Activated naive CD8-positive, alpha-beta T cell treated with anti-CD3 and anti-CD28 coated beads, Interleukin-2, amount 10 ng/mL, durations not matched to agents 7 days and 5 days (primary cell): ENCODE data around the gene MGAT4D. TPM values are rescaled to one million over a fixed set of nuclear protein-coding genes. Genes with fewer than 3 reads are reported as not detected.
"Not testable (repeated sequence)": the region's sequence is repeated elsewhere in the genome, so short reads cannot be mapped to it uniquely, and the experiment has no call there.

Experiments
- ATAC-seq: fragments of 150-1000 bp; cut with Tn5 transposase; one replicate; pipeline ENCODE4 v1.10.0; 2021; ENCODE audit warnings: low read depth, moderate library complexity
- POLR2A ChIA-PET: fragments of 350-600 bp; sonication (Branson Sonifier 250); formaldehyde crosslinking; loops from one replicate; lab custom pipeline; 2021; ENCODE audit warnings: antibody characterized with exemption; lab: Charles Lee
- DNase-seq: peaks from one replicate; pipeline ENCODE4 v3.0.0; 2021
- H3K27ac Mint-ChIP-seq: one replicate; pipeline ENCODE4 v1.8.0; 2022; ENCODE audit warnings: mild to moderate bottlenecking, mixed read lengths
- H3K27me3 Mint-ChIP-seq: one replicate; pipeline ENCODE4 v1.8.0; 2022; ENCODE audit warnings: mild to moderate bottlenecking, moderate library complexity, mixed read lengths
- H3K36me3 Mint-ChIP-seq: one replicate; pipeline ENCODE4 v1.8.0; 2021; ENCODE audit warnings: mild to moderate bottlenecking, mixed read lengths
- H3K4me1 Mint-ChIP-seq: one replicate; pipeline ENCODE4 v1.8.0; 2021; ENCODE audit warnings: mixed read lengths
- H3K4me3 Mint-ChIP-seq: one replicate; pipeline ENCODE4 v1.8.0; 2022; ENCODE audit warnings: mild to moderate bottlenecking, moderate library complexity, mixed read lengths
- H3K9me3 Mint-ChIP-seq: one replicate; pipeline ENCODE4 v1.8.0; 2021; ENCODE audit warnings: mixed read lengths
- total RNA-seq, 2 experiments: library from RNA; stranded (reverse); gene quantifications; one replicate each; pipeline ENCODE4 v1.2.3, GENCODE V29; 2021

The MGAT4D gene
- total RNA-seq: not detected

DNA sequence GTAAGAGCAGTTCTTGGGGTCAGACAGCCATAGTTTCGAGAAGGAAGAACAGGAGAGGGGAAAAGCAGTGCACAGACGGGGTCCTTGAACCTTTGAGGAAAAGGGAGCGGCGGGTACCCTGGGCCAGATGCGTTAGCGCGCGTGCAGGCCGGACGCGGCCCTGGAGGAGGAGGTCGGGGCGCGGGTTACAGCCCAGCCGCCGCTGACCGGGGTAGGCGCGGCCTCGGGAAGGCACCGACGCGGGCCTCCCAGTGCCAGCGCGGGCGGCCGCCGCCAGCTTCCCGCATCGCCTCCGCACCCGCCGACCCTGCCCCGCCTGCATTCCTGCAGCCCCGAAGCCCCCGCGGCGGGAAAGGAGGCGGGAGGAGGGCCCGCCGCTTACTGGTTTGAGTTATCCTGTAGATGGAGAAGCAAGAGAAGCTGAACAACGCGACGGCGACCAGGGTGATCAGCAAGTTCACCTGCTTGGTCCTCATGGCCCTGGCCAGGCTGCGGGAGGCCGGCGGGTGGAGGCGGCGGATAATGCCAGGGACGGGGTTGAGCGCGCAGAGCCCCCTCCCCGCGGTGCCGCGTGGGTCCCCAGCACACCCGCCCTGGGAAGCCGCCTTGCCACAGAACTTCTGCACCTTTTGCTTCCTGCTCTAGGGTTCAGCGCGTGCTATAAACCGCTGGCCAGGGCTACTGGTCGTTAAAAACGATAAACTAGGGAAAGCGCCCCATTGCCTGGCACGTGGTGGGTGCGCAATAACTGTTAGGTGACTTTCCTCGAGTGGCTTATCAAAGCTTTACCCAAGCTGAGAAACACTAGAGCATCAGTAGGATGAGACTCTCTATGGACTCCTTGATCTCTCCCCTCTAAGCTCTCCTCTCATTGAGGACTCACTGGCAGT lies at the start of gene MGAT4D:
Gene MGAT4D (minus strand): TSS at position 547 of the 890 bp plus-strand sequence. CDS start 71 bp downstream, at position 476.
- no peak for ATAC-seq
- H3K27me3 Mint-ChIP-seq: peaks cover 73% of the 10 kb centered on the region
- no peaks in the 10 kb centered on the region for H3K9me3 Mint-ChIP-seq
- no peak within 1 kb of the TSS for H3K27ac Mint-ChIP-seq
- POLR2A ChIA-PET: no interaction called here
- H3K4me3 Mint-ChIP-seq: peak within 1 kb of the TSS; percentile 54
- DNase-seq: peak; percentile 31
- H3K4me1 Mint-ChIP-seq: peaks cover 3% of the 10 kb centered on the region
- no peaks in the 10 kb centered on the region for H3K36me3 Mint-ChIP-seq

DNA sequence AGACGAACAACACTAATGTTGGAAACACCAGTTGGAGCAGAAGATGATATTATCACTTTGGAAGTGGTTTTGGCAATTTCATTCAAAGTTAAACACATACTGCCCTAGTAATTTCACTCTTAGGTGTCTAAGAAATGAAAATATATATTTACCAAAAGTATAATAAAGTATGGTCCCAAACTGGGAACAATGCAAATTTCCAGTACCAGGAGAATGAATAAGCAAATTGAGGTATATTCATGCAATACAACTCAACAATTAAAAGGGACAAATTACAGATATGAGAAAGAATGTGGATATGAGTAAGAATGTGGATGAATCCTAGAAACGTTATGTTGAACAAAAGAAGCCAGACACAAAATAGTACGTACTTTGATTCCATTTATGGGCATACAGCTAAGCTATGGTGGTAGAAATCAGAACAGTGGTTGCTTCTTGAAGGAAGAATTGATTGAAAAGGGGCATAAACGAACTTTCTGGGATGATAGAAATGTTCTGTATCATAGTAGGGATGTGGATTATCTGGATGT lies 35.9 kb upstream of the MGAT4D start:
- H3K9me3 Mint-ChIP-seq: no peaks in the 10 kb centered on the region
- H3K4me1 Mint-ChIP-seq: peaks cover 4% of the 10 kb centered on the region
- ATAC-seq: no peak
- H3K27ac Mint-ChIP-seq: no peak overlapping the region
- POLR2A ChIA-PET: no interaction called here
- DNase-seq: no peak
- H3K27me3 Mint-ChIP-seq: no peaks in the 10 kb centered on the region
- H3K4me3 Mint-ChIP-seq: no peak overlapping the region
- peaks cover 5% of the 10 kb centered on the region for H3K36me3 Mint-ChIP-seq

DNA sequence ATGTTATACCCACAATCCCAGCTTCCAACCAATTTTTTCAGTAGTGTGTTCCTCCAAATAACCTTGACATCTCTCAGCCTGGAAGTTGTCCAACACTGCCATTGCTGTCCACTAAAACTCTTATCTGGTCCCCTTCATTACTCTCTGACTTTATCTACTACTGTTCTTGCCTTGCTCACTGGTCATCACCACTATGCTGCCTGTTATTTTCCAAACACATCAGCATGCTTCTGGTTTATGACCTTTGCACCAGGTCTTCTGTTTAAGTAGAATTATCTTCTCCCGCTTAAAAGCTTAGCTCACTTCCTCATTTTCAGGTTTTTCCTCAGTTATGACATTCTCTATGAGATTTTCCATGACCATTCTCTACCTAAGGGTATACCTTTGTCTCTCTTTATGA lies 31.3 kb upstream of the MGAT4D start:
- H3K4me3 Mint-ChIP-seq: no peak overlapping the region

DNA sequence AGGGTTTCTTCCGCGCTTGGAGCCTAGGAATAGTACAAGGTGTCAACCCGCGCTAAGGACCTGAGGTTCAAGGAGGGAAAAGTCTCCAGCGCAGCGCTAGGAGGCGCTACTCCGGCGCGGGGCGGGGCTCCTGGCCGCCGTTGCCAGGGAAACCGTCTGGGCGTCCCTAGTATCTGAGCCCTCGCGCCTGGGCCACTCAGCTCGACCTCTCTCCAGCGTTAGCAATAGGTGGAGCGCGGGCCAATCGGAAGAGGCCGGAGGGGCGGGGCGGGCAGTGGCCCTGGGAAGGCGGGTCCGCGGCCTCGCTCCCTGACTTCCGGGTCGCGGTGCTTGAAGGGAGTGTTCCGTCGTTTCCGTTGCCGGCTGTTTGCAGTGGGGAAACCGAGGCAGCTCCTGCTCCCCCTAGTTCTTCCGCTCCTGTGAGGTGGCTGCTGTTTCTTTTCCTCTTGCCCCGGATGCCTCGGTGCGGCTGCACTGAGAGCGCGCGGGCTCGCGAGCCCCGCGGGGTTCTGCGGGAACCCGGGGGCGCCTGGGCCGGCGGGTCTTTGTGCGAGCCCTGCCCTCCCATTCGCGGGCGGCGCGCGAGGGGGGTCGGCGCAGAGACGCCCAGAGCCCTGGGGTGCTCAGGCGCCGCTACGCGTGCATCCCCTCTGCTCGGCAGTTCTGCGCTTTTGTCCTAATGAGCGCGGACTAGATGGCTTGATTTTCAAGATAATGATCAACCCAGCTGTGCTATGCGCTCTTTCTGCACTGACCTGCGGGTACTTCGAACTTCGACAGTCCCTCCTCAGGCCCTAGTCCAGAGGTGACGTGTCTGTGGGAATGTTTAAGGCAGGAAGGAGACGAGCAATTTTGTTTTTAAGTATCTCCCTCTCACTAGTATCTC lies 26.0 kb upstream of the MGAT4D start, which contains the start of gene ELMOD2:
Gene ELMOD2 (plus strand): TSS at position 312 of the 886 bp plus-strand sequence. CDS start 1,261 bp downstream, outside the sequence.
- H3K27me3 Mint-ChIP-seq: peaks cover 4% of the 10 kb centered on the region
- peak within 1 kb of the TSS; percentile 81 for H3K4me3 Mint-ChIP-seq
- ATAC-seq (peak; percentile 100), DNase-seq (peak; percentile 97)
- peaks cover 12% of the 10 kb centered on the region for H3K4me1 Mint-ChIP-seq
- peak within 1 kb of the TSS; percentile 80 for H3K27ac Mint-ChIP-seq
- POLR2A ChIA-PET: interaction anchor here (0.8 to 1.3 kb wide), 3 partner anchors 11 to 151 kb away, joined by 3 to 14 read pairs (median 8); partner anchors contain the start of gene SCOC
- H3K9me3 Mint-ChIP-seq: no peaks in the 10 kb centered on the region
- peaks cover 14% of the 10 kb centered on the region for H3K36me3 Mint-ChIP-seq

More for the DNA sequence above, 31.3 kb upstream of the MGAT4D start:
- Mint-ChIP-seq H3K27ac (no peak overlapping the region), H3K9me3 (no peaks in the 10 kb centered on the region), H3K36me3 (peaks cover 19% of the 10 kb centered on the region), H3K27me3 (no peaks in the 10 kb centered on the region), H3K4me1 (peaks cover 6% of the 10 kb centered on the region)
- POLR2A ChIA-PET: no interaction called here
- no peak for ATAC-seq
- DNase-seq: no peak

DNA sequence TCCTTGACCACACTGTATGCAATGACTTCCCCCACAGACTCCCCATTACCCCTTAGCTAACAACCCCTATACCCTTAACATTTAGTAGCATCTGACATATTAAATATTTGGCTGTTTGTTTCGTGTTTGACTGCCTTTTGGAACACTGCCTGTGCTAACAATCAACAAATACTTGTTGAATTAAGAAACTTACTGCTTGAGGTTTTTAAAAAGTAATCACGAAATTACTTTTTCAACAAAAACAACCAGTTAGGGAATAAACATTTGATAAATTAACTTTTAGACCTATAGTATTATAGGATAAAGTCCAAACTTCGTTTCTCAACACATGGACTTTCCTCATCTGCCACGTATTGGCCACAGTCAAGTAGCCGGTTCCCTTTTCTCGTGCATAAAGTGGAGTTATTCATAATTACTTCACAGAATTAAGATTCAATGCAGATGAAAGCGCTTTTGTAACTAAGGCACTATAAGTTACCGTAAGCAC lies 25.3 kb upstream of the MGAT4D start:
- Mint-ChIP-seq H3K4me1 (peaks cover 12% of the 10 kb centered on the region), H3K9me3 (no peaks in the 10 kb centered on the region), H3K27me3 (peaks cover 4% of the 10 kb centered on the region), H3K36me3 (peaks cover 12% of the 10 kb centered on the region), H3K27ac (no peak overlapping the region), H3K4me3 (peak overlapping the region; percentile 81)
- no peak for ATAC-seq
- DNase-seq: no peak
- POLR2A ChIA-PET: interaction anchor here (0.8 to 1.3 kb wide), 3 partner anchors 12 to 151 kb away, joined by 3 to 14 read pairs (median 8); partner anchors contain the start of gene SCOC

DNA sequence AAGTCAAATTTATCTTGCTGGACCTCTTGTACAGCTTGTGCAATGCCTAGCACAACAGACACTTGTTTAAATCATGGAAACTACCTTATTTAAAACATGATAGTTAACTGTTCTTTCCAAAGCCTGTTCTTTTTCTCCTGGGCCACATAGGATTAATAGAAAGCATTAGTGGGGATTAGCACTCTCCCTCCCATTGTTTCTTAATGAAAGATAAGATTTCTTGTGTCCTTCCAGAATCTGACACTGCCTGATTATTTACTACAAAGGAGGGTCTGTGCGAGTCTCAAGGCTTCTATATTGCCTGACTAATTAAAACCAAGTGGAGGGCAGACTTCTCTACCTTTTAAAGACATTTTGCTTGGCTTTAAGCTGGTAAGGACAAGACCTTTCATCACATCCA lies 17.3 kb upstream of the MGAT4D start:
- Mint-ChIP-seq H3K4me1 (no peaks in the 10 kb centered on the region), H3K27ac (no peak overlapping the region), H3K27me3 (peaks cover 20% of the 10 kb centered on the region), H3K36me3 (no peaks in the 10 kb centered on the region), H3K4me3 (no peak overlapping the region), H3K9me3 (no peaks in the 10 kb centered on the region)
- POLR2A ChIA-PET: no interaction called here
- ATAC-seq: no peak
- no peak for DNase-seq

DNA sequence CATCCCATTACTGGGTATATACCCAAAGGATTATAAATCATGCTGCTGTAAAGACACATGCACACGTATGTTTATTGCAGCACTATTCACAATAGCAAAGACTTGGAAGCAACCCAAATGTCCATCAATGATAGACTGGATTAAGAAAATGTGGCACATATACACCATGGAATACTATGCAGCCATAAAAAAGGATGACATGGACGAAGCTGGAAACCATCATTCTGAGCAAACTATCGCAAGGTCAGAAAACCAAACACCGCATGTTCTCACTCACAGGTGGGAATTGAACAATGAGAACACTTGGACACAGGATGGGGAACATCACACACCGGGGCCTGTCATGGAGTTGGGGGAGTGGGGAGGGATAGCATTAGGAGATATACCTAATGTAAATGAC lies 15.7 kb upstream of the MGAT4D start:
- H3K36me3 Mint-ChIP-seq, H3K9me3 Mint-ChIP-seq, DNase-seq, ATAC-seq, H3K4me3 Mint-ChIP-seq, POLR2A ChIA-PET, H3K27ac Mint-ChIP-seq, H3K4me1 Mint-ChIP-seq: not testable (repeated sequence)
- H3K27me3 Mint-ChIP-seq: peaks cover 21% of the 10 kb centered on the region

DNA sequence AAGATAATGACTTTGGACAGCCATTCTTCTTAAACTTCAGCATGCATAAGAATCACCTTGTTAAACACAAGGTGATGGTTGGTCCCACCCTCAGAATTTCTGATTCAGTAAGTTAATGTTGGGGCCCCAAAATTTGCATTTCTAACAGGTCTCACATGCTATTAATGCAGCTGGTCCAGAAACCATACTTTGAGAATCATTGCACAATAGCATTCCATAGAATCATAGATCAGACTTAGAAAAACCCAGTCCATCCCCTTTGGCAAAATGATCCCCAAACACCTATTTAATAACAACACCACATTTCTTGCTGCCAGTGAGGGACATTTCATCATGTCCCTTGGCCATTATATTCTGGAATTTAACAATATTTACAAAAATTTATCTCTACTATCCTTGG lies 6.2 kb upstream of the MGAT4D start:
- H3K9me3 Mint-ChIP-seq: no peaks in the 10 kb centered on the region
- no peaks in the 10 kb centered on the region for H3K4me1 Mint-ChIP-seq
- POLR2A ChIA-PET: no interaction called here
- H3K36me3 Mint-ChIP-seq: no peaks in the 10 kb centered on the region
- DNase-seq (no peak), ATAC-seq (no peak)
- peaks cover 48% of the 10 kb centered on the region for H3K27me3 Mint-ChIP-seq
- H3K27ac Mint-ChIP-seq: no peak overlapping the region
- no peak overlapping the region for H3K4me3 Mint-ChIP-seq

DNA sequence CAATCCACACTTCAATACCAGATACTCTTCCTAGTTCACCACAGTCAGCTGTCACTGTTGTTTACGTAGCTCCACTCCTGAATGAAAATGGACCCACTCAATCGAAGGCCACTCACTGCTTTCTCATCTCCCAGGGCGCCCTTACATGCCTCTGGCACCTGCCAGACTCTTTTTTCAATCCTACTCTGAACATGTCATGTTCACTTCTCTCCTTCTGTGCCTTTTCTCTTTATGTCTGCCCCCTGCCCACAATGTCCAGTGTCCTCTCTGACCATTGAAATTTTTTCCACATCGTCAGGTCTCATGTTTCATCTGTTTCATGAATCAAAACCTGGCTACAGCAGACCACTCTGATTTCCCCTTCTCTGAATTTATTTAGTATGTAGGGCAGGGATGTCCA lies 1.3 kb upstream of the MGAT4D start:
- no peaks in the 10 kb centered on the region for H3K9me3 Mint-ChIP-seq
- no peak overlapping the region for H3K4me3 Mint-ChIP-seq
- no peak overlapping the region for H3K27ac Mint-ChIP-seq
- no peak for ATAC-seq
- H3K4me1 Mint-ChIP-seq: peaks cover 3% of the 10 kb centered on the region
- H3K27me3 Mint-ChIP-seq: peaks cover 77% of the 10 kb centered on the region
- H3K36me3 Mint-ChIP-seq: no peaks in the 10 kb centered on the region
- POLR2A ChIA-PET: no interaction called here
- DNase-seq: no peak

DNA sequence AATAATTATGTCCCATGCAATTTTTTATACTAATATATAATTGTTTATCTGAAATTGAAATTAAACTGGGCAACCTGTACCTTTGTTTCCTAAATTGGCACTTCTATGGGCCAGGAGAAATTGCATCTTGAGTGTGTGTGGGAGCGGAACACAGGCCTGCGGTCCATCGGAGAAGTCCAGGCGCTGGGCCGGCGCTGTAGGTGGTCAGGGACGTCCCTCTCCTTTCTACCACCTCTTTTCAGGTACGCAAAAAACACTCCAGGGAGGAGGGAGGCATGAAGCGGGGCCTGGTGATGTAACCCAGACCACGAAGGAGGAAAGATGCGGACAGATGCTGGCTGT lies 717 bp downstream of the MGAT4D start:
- ATAC-seq (no peak), DNase-seq (no peak)
- Mint-ChIP-seq H3K27me3 (peaks cover 67% of the 10 kb centered on the region), H3K9me3 (no peaks in the 10 kb centered on the region), H3K4me3 (peak overlapping the region; percentile 54), H3K27ac (no peak overlapping the region), H3K36me3 (no peaks in the 10 kb centered on the region), H3K4me1 (peaks cover 3% of the 10 kb centered on the region)
- POLR2A ChIA-PET: no interaction called here

DNA sequence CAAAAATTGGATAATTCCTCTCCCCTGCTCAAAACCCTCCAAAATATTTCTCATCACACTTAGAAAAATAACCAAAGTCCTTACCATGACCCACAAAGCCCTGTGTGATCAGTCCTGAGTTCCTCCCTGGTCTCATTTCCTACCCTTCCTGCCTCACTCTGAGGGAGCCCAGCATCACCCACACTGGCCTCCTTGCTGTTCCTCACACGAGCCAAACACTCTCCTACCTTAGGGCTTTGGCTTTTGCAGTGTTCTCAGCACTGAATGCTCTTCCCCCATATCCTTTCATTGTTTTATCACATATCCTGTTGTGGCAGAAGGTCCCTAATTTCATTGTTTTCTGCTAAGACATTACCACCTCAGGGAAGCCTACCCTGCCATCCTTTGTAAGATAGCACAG lies 12.2 kb downstream of the MGAT4D start:
- H3K27me3 Mint-ChIP-seq: peaks cover 10% of the 10 kb centered on the region
- no peak for ATAC-seq
- no peak overlapping the region for H3K4me3 Mint-ChIP-seq
- no peak for DNase-seq
- POLR2A ChIA-PET: no interaction called here
- H3K36me3 Mint-ChIP-seq: no peaks in the 10 kb centered on the region
- H3K9me3 Mint-ChIP-seq: peaks cover 7% of the 10 kb centered on the region
- H3K4me1 Mint-ChIP-seq: no peaks in the 10 kb centered on the region
- no peak overlapping the region for H3K27ac Mint-ChIP-seq

DNA sequence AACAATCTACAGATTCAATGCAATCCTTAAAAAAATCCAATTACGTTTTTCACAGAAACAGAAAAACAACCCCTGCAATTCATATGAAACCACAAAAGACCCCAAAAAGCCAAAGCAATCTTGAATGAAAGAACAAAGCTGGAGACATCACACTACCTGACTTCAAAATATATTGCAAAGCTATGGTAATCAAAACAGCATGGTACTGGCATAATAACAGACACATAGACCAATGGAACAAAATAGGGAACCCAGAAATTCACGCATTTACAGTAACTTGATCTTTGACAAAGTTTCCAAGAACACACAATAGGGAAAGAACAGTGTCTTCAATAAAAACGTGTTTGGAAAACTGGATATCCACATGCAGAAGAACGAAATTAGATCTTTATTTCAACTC lies 14.6 kb downstream of the MGAT4D start:
- no peaks in the 10 kb centered on the region for H3K4me1 Mint-ChIP-seq
- ATAC-seq (no peak), DNase-seq (no peak)

DNA sequence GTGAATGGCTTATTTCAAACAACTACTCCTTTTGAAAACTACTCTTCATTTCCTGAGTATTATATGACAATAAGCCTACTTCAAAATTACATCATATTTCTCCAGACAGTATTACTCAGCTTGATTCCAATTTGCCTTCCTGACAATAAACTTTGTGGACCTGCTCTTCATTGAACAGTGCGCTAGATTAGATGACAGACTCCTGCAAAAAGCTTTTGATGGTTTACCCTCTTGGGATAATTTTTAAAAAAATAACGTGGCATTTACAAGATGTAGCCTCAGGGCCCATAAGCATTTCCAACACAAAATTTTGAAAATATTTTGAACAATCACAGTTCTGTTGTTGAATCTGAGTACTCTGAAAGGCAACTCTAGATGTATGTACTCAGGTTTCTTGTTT lies 25.9 kb downstream of the MGAT4D start:
- Mint-ChIP-seq H3K4me1 (peaks cover 2% of the 10 kb centered on the region), H3K27ac (no peak overlapping the region), H3K4me3 (no peak overlapping the region), H3K36me3 (no peaks in the 10 kb centered on the region), H3K27me3 (peaks cover 20% of the 10 kb centered on the region), H3K9me3 (no peaks in the 10 kb centered on the region)
- POLR2A ChIA-PET: no interaction called here
- DNase-seq (no peak), ATAC-seq (no peak)

More for the DNA sequence above, 14.6 kb downstream of the MGAT4D start:
- H3K27ac Mint-ChIP-seq: no peak overlapping the region
- POLR2A ChIA-PET: no interaction called here
- no peak overlapping the region for H3K4me3 Mint-ChIP-seq
- H3K9me3 Mint-ChIP-seq: peaks cover 7% of the 10 kb centered on the region
- peaks cover 9% of the 10 kb centered on the region for H3K27me3 Mint-ChIP-seq
- H3K36me3 Mint-ChIP-seq: no peaks in the 10 kb centered on the region
